HG03565 (cell line): ENCODE data around the gene GRB10.
"Not testable (repeated sequence)": the region's sequence is repeated elsewhere in the genome, so short reads cannot be mapped to it uniquely, and the experiment has no call there.

Source experiments
- ATAC-seq: cut with Tn5 transposase; IDR thresholded peaks from one replicate; pipeline ENCODE4 v1.9.1; 2021; ENCODE audit warnings: mild to moderate bottlenecking, moderate library complexity; ENCODE audit not compliant: unreplicated experiment

GRB10 gene

GRCh38 chr7:50591098-50591479, 191.6 kb downstream of the GRB10 start:
- no peak for ATAC-seq

DNA sequence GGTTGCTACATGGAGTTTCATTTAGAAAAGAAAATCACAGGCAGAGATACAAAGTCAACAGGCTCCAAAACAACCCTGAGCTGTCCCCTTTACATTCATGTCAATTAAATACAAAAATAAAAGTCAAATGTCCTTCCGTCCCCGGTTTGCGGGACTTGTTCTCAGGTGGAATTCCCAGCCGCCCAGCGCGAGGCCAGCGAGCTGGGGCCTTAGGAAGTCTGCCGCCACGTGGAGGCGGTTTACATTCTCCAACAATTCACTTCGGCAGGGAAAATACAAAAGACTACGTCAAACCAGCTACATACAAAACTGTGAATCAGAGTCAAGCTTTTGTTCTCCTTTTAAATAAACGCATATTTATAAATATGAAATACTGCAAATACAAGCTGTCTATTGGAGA, 192.2 kb downstream of the GRB10 start:
- ATAC-seq: no peak

- ATAC-seq: no peak
These were observed 193.3 kb downstream of the GRB10 start for GRCh38 chr7:50589364-50589763.

DNA sequence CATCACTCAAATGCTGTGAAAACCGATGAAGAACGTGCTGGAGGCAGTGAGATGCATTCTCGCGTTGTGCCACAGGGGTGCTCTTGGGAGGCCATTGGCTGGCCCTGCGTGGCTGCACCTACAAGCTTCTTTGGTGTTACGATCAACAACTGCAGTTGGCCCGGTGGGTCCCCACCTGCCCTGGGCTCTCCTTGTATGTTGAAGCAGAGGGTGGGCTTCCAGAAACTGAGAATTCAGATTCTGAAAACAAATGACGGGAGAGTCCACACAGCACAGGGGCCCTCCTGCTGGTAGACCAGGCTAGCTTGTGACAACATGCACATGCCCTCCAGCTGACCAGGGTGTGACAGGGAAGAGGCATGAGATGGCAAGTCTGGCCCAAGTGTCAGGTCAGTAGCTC, 193.8 kb downstream of the GRB10 start:
- ATAC-seq: no peak

DNA sequence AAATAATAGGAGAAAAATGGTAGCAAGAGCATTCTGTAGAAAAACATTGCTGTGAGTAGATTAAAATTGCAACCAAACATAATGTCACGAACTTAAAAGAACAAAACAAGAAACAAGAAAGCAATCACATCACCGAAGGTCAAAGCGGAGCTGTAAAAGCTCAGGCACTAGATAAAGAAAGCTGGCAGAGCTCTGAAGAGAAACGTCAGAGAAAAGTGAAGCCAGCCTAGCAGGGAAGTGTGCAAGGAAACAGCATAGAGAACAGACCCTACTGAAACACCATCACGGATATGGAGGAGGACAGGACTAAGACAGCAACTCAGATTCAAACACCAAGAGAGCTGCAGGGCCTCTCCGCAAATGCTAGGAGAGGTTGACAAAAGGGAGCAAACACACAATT, 195.0 kb downstream of the GRB10 start:
- ATAC-seq: no peak

DNA sequence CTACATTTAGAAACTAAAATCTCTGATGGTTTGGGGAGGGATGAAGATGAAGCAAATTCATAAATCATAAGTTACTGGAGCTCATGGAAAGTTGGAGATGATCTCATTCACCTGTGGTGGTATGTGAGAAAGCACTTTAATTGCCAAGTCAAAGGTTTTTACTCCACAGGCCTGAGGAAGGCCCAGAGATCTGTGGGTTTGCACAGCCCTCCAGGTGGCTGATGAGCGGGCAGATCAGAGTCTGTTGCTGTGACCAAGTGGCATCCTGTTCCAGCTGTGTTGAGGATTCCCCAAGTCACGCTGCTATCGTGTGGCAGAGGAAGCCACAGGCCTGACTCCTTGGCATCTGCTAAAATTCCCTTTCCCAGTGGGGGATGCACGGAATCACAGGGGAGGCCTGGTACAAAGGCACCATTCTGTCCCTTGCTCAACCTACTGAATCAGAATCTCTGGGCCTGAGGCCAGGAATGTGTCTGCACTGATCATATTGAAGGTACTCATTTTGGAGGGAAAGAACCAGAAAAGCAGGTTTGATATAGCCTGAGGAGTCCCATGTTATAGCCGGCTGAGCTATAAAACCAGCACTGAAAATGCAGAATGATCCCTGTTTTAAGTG, 197.8 kb downstream of the GRB10 start:
- ATAC-seq: no peak

- no peak for ATAC-seq
These were observed 198.3 kb downstream of the GRB10 start for GRCh38 chr7:50584386-50584785.

DNA sequence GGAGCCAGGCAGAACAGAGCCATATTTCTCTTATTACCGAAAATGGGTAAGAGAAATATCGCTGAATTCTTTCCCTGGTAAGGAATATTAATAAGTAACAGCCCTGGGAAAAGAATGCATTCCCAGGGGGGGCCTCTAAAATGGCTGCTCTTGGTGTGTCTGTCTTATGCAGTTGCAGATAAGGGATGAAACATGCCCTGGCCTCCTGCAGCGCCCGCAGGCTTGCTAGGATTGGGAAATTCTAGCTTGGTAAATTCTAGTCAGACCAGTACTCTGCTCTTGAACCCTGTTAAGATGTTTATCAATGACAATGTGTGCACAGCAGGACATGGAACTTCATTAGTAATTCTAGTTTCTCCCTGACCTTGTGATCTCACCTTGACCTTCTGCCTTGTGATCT, 199.4 kb downstream of the GRB10 start:
- not testable (repeated sequence) for ATAC-seq

DNA sequence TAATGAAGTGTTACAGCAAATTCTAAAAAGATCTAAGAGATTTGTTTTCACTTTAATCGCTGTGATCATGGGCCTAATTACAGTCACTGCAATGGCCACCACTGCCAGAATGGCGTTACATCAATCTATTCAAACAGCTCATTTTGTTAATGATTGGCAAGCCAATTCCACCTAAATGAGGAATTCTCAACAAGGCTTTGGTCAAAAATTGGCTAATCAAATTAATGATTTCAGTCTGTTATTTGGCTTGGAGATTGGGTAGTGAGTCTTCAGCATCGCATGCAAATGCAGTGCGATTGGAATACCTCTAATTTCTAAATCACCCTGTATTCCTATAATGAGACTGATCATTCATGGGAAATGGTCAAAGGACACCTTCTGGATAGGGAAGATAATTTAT, 200.4 kb downstream of the GRB10 start:
- not testable (repeated sequence) for ATAC-seq

DNA sequence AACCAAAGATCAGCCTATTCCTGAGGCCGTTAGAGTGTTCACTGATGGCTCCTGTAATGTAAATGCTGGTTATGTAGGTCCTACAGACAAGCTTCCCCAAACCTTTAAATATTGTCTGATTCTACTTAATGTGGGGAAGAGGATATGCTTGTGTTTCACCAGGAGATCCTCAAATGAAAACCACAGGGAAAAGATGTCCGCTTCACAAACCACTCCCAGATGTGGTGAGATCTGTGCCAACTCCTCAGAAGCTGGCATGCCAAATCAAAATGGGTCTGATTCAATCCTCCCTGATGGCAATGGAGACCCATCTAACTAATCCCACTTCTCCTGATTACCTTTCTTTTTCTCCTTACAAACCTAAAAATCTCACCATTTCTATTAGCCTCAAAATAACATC, 202.0 kb downstream of the GRB10 start:
- ATAC-seq: not testable (repeated sequence)

- ATAC-seq: no peak
These were observed 202.6 kb downstream of the GRB10 start for GRCh38 chr7:50580057-50580456.

DNA sequence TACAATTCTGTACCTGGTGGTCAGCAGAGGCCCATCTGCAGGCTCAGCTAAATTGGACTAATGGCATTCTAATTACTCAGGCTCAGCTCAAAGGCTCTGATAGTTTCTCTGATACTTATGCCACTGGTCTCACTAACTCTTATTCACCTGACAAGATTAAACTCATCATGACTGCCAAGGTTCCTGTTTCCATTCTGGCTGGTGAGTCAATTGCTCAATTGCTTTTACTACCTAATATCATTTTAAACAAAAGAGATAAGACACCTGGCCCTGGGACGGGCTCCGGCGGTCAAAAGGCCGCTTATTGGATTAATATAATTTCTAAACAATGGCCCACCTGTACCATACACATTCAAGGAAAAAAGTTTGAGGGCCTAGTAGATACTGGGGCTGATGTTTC, 204.6 kb downstream of the GRB10 start:
- not testable (repeated sequence) for ATAC-seq

- no peak for ATAC-seq
These were observed 205.1 kb downstream of the GRB10 start for GRCh38 chr7:50577569-50577968.

GRCh38 chr7:50576388-50576787, 206.3 kb downstream of the GRB10 start:
- not testable (repeated sequence) for ATAC-seq

GRCh38 chr7:50567715-50568261, 214.9 kb downstream of the GRB10 start:
- no peak for ATAC-seq

- no peak for ATAC-seq
These were observed 216.7 kb downstream of the GRB10 start for GRCh38 chr7:50565977-50566376.

GRCh38 chr7:50565559-50565916, 217.2 kb downstream of the GRB10 start:
- ATAC-seq: no peak

DNA sequence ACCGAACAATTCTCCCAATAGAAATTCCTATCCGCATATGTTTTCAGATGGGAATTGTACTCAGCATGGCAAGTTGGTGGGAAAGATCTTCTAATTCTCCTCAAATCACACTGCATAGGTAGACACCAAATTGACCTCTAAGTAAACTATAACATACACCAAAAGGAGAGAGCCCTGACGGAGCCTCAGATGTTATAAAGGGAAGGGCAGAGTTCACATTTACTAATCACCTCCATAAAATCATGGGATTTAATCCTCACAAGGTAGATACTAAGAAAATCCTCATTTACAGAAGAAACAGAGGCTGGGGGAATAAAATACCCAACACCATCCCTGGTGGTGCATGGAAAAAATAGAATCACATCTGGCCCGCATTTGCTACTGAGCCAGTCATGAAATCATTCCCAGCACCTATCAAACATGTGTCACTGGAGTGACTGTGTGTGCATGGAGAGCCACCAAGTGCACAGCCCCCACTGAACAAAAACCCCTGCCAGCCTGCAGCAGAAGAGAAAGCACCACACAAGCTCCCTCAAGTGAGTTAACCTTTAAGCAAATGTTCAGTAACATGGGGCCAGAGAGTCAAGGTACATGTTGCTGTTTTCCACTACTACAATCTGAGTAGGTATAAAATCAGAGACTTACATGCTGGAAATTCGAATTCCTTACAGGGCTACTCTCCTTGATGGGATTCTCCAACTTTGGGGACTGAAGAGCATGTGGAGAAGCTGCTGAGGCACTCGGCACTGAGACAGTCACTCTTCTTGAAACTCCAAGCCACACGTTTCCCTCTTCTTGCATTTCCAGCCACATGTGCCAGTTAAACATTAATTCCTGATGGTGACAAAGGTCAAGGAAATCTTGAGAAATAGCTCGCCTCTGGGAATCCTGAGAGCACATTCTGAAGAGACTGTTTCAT, 217.8 kb downstream of the GRB10 start, which contains the start of gene DDC:
TSS of gene DDC (minus strand) at position 766 of the 919 bp plus-strand sequence. CDS start 21,320 bp downstream, outside the sequence.
- no peak for ATAC-seq

DNA sequence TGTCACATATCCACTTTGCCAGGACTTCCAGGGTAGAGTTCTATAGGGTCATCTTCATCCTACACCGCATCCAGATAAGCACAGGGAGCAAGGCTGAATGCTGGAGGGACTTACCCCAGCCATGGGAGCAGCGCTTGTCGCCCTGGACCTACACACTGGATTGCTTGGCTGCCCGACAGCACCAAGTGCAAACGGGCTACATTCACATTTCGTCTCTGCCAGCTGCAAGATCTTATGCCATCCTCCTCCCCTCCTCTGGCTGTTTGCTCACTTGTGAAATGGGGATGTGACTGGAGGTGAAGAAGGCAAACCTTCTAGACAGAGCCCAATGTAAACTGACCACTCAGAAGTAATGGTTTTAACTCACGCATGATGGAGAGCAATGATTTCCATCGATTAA, 218.5 kb downstream of the GRB10 start:
- ATAC-seq: no peak

DNA sequence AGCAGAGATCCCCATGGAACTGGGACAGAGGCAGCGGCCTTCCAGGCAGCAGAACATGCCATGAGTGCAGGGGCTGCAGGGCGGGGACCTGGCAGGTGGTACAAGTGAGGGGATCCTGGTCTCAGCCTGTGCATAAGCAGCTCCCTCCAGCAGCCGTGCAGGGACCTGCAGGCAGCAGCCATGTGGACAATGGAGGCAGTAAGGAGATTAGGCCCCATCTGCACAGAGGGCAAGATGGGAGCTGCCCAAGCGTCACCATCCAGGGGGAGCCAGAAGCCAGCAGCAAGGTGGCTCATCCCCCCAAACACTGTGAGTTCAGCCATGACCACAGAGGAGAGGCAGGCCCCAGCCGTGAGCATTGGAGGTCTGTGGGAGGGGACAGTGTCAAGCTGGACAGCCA, 220.6 kb downstream of the GRB10 start:
- ATAC-seq: no peak

- no peak for ATAC-seq
These were observed 221.8 kb downstream of the GRB10 start for GRCh38 chr7:50560865-50561351.

GRCh38 chr7:50559881-50560280, 222.8 kb downstream of the GRB10 start:
- ATAC-seq: no peak
